ENCODE results near the gene CLDN16. TPM values are rescaled to one million over a fixed set of nuclear protein-coding genes. Genes with fewer than 3 reads are reported as not detected.

CLDN16 gene
- total RNA-seq, 1 experiment from 2014 or later, result not detected

- TF ChIP-seq CDX4 (CRISPR knock-in tag; IDR thresholded peaks at IDR 0.05; ENCODE audit: borderline replicate concordance) (no peak), JAZF1 (CRISPR knock-in tag; IDR thresholded peaks at IDR 0.05) (no peak), KAT7 (CRISPR knock-in tag; IDR thresholded peaks at IDR 0.05; ENCODE audit: borderline replicate concordance) (no peak), ARID4B (CRISPR knock-in tag; IDR thresholded peaks at IDR 0.05; ENCODE audit: borderline replicate concordance) (no peak), ZNF232 (CRISPR knock-in tag; IDR thresholded peaks at IDR 0.05) (no peak), ZNF512 (CRISPR knock-in tag; IDR thresholded peaks at IDR 0.05; ENCODE audit: borderline replicate concordance) (no peak), TEAD4 (CRISPR knock-in tag; IDR thresholded peaks at IDR 0.05) (no peak)
- TF ChIP-seq, protein P1, sequence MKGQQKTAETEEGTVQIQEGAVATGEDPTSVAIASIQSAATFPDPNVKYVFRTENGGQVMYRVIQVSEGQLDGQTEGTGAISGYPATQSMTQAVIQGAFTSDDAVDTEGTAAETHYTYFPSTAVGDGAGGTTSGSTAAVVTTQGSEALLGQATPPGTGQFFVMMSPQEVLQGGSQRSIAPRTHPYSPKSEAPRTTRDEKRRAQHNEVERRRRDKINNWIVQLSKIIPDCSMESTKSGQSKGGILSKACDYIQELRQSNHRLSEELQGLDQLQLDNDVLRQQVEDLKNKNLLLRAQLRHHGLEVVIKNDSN (CRISPR knock-in tag; IDR thresholded peaks at IDR 0.05), result no peak
These were observed 47.7 kb downstream of the CLDN16 start (continued) for GRCh38 chr3:190435618-190436017.

DNA sequence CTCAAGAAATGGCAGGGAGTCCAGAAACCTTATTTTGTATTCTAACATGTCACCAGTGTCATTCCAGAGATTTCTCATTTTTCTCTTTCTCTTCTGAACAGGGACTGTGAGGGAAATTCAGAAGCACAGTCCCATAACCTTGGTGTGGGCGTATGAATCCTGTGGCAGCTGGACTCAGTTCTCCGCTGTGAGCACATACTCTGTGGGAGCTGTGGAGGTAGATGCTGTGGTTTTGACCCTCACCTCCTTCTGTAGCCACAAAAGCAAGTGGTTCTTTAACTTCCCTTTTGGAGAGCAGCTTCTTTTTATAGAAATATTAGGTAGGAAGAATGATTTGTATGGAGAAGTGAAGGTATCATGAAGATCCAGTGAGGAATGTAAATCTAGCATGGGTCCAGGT is 48.4 kb downstream of the CLDN16 start:
- ATAC-seq (no peak), DNase-seq (ENCODE audit: low spot score) (no peak)
- ChIA-PET POLR2A (no interaction called here), CTCF (no interaction called here)
- Mint-ChIP-seq H3K27ac (no peak overlapping the region), H3K4me3 (no peak overlapping the region), H3K4me1 (no peaks in the 10 kb centered on the region), H3K36me3 (no peaks in the 10 kb centered on the region), H3K27me3 (ENCODE audit: low read depth) (no peaks in the 10 kb centered on the region; the same call in 1 of the 2 replicates), H3K9me3 (peaks cover 23% of the 10 kb centered on the region)
- TF ChIP-seq CREM (CRISPR knock-in tag; IDR thresholded peaks at IDR 0.05) (no peak), NFATC4 (CRISPR knock-in tag; IDR thresholded peaks at IDR 0.05) (no peak), MYBL2 (CRISPR knock-in tag; IDR thresholded peaks at IDR 0.05) (no peak), FOXP4 (CRISPR knock-in tag; IDR thresholded peaks at IDR 0.05) (no peak), OVOL2 (CRISPR knock-in tag; IDR thresholded peaks at IDR 0.05; ENCODE audit: borderline replicate concordance) (no peak), ZNF232 (CRISPR knock-in tag; IDR thresholded peaks at IDR 0.05) (no peak), USF2 (CRISPR knock-in tag; IDR thresholded peaks at IDR 0.05) (no peak), ATF1 (CRISPR knock-in tag; IDR thresholded peaks at IDR 0.05) (no peak)
- TF ChIP-seq, protein P2, sequence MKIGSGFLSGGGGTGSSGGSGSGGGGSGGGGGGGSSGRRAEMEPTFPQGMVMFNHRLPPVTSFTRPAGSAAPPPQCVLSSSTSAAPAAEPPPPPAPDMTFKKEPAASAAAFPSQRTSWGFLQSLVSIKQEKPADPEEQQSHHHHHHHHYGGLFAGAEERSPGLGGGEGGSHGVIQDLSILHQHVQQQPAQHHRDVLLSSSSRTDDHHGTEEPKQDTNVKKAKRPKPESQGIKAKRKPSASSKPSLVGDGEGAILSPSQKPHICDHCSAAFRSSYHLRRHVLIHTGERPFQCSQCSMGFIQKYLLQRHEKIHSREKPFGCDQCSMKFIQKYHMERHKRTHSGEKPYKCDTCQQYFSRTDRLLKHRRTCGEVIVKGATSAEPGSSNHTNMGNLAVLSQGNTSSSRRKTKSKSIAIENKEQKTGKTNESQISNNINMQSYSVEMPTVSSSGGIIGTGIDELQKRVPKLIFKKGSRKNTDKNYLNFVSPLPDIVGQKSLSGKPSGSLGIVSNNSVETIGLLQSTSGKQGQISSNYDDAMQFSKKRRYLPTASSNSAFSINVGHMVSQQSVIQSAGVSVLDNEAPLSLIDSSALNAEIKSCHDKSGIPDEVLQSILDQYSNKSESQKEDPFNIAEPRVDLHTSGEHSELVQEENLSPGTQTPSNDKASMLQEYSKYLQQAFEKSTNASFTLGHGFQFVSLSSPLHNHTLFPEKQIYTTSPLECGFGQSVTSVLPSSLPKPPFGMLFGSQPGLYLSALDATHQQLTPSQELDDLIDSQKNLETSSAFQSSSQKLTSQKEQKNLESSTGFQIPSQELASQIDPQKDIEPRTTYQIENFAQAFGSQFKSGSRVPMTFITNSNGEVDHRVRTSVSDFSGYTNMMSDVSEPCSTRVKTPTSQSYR (CRISPR knock-in tag; IDR thresholded peaks at IDR 0.05), result no peak
- TF ChIP-seq, protein P3, sequence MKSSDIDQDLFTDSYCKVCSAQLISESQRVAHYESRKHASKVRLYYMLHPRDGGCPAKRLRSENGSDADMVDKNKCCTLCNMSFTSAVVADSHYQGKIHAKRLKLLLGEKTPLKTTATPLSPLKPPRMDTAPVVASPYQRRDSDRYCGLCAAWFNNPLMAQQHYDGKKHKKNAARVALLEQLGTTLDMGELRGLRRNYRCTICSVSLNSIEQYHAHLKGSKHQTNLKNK (CRISPR knock-in tag; IDR thresholded peaks at IDR 0.05), result no peak
- TF ChIP-seq, protein P4, sequence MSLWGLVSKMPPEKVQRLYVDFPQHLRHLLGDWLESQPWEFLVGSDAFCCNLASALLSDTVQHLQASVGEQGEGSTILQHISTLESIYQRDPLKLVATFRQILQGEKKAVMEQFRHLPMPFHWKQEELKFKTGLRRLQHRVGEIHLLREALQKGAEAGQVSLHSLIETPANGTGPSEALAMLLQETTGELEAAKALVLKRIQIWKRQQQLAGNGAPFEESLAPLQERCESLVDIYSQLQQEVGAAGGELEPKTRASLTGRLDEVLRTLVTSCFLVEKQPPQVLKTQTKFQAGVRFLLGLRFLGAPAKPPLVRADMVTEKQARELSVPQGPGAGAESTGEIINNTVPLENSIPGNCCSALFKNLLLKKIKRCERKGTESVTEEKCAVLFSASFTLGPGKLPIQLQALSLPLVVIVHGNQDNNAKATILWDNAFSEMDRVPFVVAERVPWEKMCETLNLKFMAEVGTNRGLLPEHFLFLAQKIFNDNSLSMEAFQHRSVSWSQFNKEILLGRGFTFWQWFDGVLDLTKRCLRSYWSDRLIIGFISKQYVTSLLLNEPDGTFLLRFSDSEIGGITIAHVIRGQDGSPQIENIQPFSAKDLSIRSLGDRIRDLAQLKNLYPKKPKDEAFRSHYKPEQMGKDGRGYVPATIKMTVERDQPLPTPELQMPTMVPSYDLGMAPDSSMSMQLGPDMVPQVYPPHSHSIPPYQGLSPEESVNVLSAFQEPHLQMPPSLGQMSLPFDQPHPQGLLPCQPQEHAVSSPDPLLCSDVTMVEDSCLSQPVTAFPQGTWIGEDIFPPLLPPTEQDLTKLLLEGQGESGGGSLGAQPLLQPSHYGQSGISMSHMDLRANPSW (CRISPR knock-in tag; conservative IDR thresholded peaks at IDR 0.05; ENCODE audit: low read depth), result no peak

Data from WTC11 (cell line).